DOHH2 (cell line): ENCODE results near the gene LEF1.

Experiments used
- H3F3A ChIP-seq: fragments of 200-600 bp; sonication (generic), shearing (Covaris generic); 2 replicates; pipeline ENCODE4 v1.6.0; 2016; ENCODE audit warnings: antibody characterized with exemption, mild to moderate bottlenecking; ENCODE audit not compliant: control insufficient read depth, insufficient read depth
- H3K27ac ChIP-seq: fragments of 200-600 bp; sonication (generic); 2 replicates; pipeline ENCODE4 v1.5.1; 2014; ENCODE audit warnings: low read depth, mild to moderate bottlenecking, low read length, moderate library complexity
- H3K27me3 ChIP-seq: fragments of 200-600 bp; sonication (generic); 2 replicates; pipeline ENCODE4 v1.6.1; 2014; ENCODE audit warnings: mild to moderate bottlenecking, low read length, mixed read lengths; ENCODE audit not compliant: control insufficient read depth
- H3K36me3 ChIP-seq: fragments of 200-600 bp; sonication (generic); 2 replicates; pipeline ENCODE4 v1.6.1; 2014; ENCODE audit warnings: mild to moderate bottlenecking, low read length, moderate library complexity, mixed read lengths; ENCODE audit not compliant: control insufficient read depth
- H3K4me1 ChIP-seq: fragments of 200-600 bp; sonication (generic); 2 replicates; pipeline ENCODE4 v1.6.1; 2014; ENCODE audit warnings: mild to moderate bottlenecking, low read length, mixed read lengths; ENCODE audit not compliant: control insufficient read depth
- H3K4me2 ChIP-seq: fragments of 200-600 bp; sonication (generic); 2 replicates; pipeline ENCODE4 v1.6.0; 2014; ENCODE audit warnings: mild to moderate bottlenecking, low read length, moderate library complexity
- H3K4me3 ChIP-seq: fragments of 200-600 bp; sonication (generic); 2 replicates; pipeline ENCODE4 v1.5.1; 2014; ENCODE audit warnings: mild to moderate bottlenecking, low read length, mixed read lengths
- H3K79me2 ChIP-seq: fragments of 200-600 bp; sonication (generic); 2 replicates; pipeline ENCODE4 v1.6.1; 2014; ENCODE audit warnings: mild to moderate bottlenecking, low read length, mixed read lengths; ENCODE audit not compliant: control insufficient read depth
- H3K9me2 ChIP-seq: fragments of 200-600 bp; sonication (generic); replicated peaks from 2 replicates; pipeline ENCODE4 v1.6.1; 2014; ENCODE audit warnings: mild to moderate bottlenecking, low read length, mixed read lengths; ENCODE audit not compliant: control insufficient read depth
- H3K9me3 ChIP-seq: fragments of 200-600 bp; sonication (generic); 2 replicates; pipeline ENCODE4 v1.6.1; 2014; ENCODE audit warnings: antibody characterized with exemption, low read length, mixed read lengths; ENCODE audit not compliant: control insufficient read depth, insufficient read depth
- H4K20me1 ChIP-seq: fragments of 200-600 bp; sonication (generic); 2 replicates; pipeline ENCODE4 v1.6.0; 2014; ENCODE audit warnings: low read depth, mild to moderate bottlenecking, antibody characterized with exemption, low read length, moderate library complexity; ENCODE audit not compliant: control insufficient read depth, insufficient read depth
- CTCF ChIP-seq: fragments of 200-600 bp; sonication (generic); IDR thresholded peaks from one replicate; pipeline ENCODE4 v1.5.1; 2014; ENCODE audit warnings: antibody characterized with exemption, mild to moderate bottlenecking, low read depth, low read length; ENCODE audit not compliant: poor library complexity, severe bottlenecking
- EZH2phosphoT487 ChIP-seq: fragments of 200-600 bp; sonication (generic); IDR thresholded peaks from 2 replicates; pipeline ENCODE4 v1.6.1; 2017; ENCODE audit warnings: borderline replicate concordance, mild to moderate bottlenecking, antibody characterized with exemption, low read length, moderate library complexity, mixed read lengths

LEF1 gene

GRCh38 chr4:108042927-108043326 lies 125.8 kb downstream of the LEF1 start:
- Histone ChIP-seq H3K4me1 (peaks cover 17% of the 10 kb centered on the region), H3K9me3 (no peaks in the 10 kb centered on the region), H3K36me3 (peaks cover 3% of the 10 kb centered on the region; the same call in 1 of the 2 replicates), H3K27ac (no peak overlapping the region), H4K20me1 (no peaks in the 10 kb centered on the region; the same call in 1 of the 2 replicates), H3F3A (no peaks in the 10 kb centered on the region), H3K4me3 (no peak overlapping the region), H3K4me2 (no peak overlapping the region), H3K27me3 (no peaks in the 10 kb centered on the region), H3K79me2 (no peaks in the 10 kb centered on the region), H3K9me2 (no peaks in the 10 kb centered on the region)
- TF ChIP-seq EZH2phosphoT487 (no peak), CTCF (no peak)

GRCh38 chr4:108037884-108038283 lies 130.8 kb downstream of the LEF1 start:
- Histone ChIP-seq H3K4me3 (no peak overlapping the region), H3K27me3 (no peaks in the 10 kb centered on the region), H3K9me2 (no peaks in the 10 kb centered on the region), H3F3A (peaks cover 5% of the 10 kb centered on the region; the same call in 1 of the 2 replicates), H3K9me3 (no peaks in the 10 kb centered on the region), H3K79me2 (no peaks in the 10 kb centered on the region), H3K36me3 (peaks cover 38% of the 10 kb centered on the region), H3K4me2 (no peak overlapping the region), H3K4me1 (peaks cover 60% of the 10 kb centered on the region), H4K20me1 (no peaks in the 10 kb centered on the region), H3K27ac (no peak overlapping the region; the same call in 1 of the 2 replicates)
- no peak for TF ChIP-seq EZH2phosphoT487
- TF ChIP-seq CTCF = no peak

GRCh38 chr4:108036213-108036612 lies 132.5 kb downstream of the LEF1 start:
- Histone ChIP-seq H3K4me1 (peaks cover 61% of the 10 kb centered on the region), H3K27me3 (no peaks in the 10 kb centered on the region), H3K79me2 (no peaks in the 10 kb centered on the region), H3K27ac (peak overlapping the region; percentile 79), H3K4me3 (peak overlapping the region; percentile 59), H3K9me3 (no peaks in the 10 kb centered on the region), H3F3A (peaks cover 5% of the 10 kb centered on the region; the same call in 1 of the 2 replicates), H4K20me1 (no peaks in the 10 kb centered on the region), H3K4me2 (peak overlapping the region; percentile 75), H3K9me2 (no peaks in the 10 kb centered on the region), H3K36me3 (peaks cover 43% of the 10 kb centered on the region)
- TF ChIP-seq EZH2phosphoT487 = no peak
- no peak for TF ChIP-seq CTCF

- Histone ChIP-seq H3K4me3 (peak overlapping the region; percentile 59), H3K27me3 (no peaks in the 10 kb centered on the region), H3K79me2 (no peaks in the 10 kb centered on the region), H3K4me2 (peak overlapping the region; percentile 75), H3K4me1 (peaks cover 66% of the 10 kb centered on the region), H3K9me3 (no peaks in the 10 kb centered on the region), H3K9me2 (no peaks in the 10 kb centered on the region), H3K27ac (peak overlapping the region; percentile 79), H3K36me3 (peaks cover 44% of the 10 kb centered on the region), H3F3A (peaks cover 5% of the 10 kb centered on the region; the same call in 1 of the 2 replicates), H4K20me1 (no peaks in the 10 kb centered on the region)
- no peak for TF ChIP-seq CTCF
- TF ChIP-seq EZH2phosphoT487 = no peak
Measured at GRCh38 chr4:108035691-108036090, 133.0 kb downstream of the LEF1 start.
